Activated CD4-positive, alpha-beta T cell treated with anti-CD3 and anti-CD28 coated beads for 36 hours (primary cell): Measurements from ENCODE around the gene ALKBH6. TPM values are rescaled to one million over a fixed set of nuclear protein-coding genes. Genes with fewer than 3 reads are reported as not detected.

Experiments
- ATAC-seq: fragments of 200-7000 bp; cut with Tn5 transposase; one replicate; pipeline ENCODE4 v1.10.0; 2021; ENCODE audit warnings: mild to moderate bottlenecking, moderate library complexity
- CTCF ChIA-PET: fragments of 350-600 bp; sonication (Branson Sonifier 250); formaldehyde crosslinking; loops from one replicate; lab custom pipeline; 2021; ENCODE audit warnings: antibody characterized with exemption; lab: Charles Lee
- POLR2A ChIA-PET: fragments of 350-600 bp; sonication (Branson Sonifier 250); formaldehyde crosslinking; loops from one replicate; lab custom pipeline; 2021; ENCODE audit warnings: antibody characterized with exemption, inconsistent platforms; lab: Charles Lee
- DNase-seq: peaks from one replicate; pipeline ENCODE4 v3.0.0-alpha.2; 2020
- H3K27ac Mint-ChIP-seq: one replicate; pipeline ENCODE4 v1.8.0; 2021; ENCODE audit warnings: mixed read lengths
- H3K27me3 Mint-ChIP-seq: one replicate; pipeline ENCODE4 v1.8.0; 2021; ENCODE audit warnings: mixed read lengths
- H3K36me3 Mint-ChIP-seq: one replicate; pipeline ENCODE4 v1.8.0; 2021; ENCODE audit warnings: low read depth, mixed read lengths
- H3K4me1 Mint-ChIP-seq: one replicate; pipeline ENCODE4 v1.8.0; 2021; ENCODE audit warnings: mixed read lengths
- H3K4me3 Mint-ChIP-seq: one replicate; pipeline ENCODE4 v1.8.0; 2021; ENCODE audit warnings: mild to moderate bottlenecking, moderate library complexity, mixed read lengths
- H3K9me3 Mint-ChIP-seq: one replicate; pipeline ENCODE4 v1.8.0; 2021; ENCODE audit warnings: low read depth, mixed read lengths
- intact Hi-C, 2 experiments: fragments of 100-400 bp; cut with DNase I in 1 of 2; cut with micrococcal nuclease in 1 of 2; formaldehyde crosslinking; loops; one replicate each; pipeline versions ENCODE4 v1.14.2 to v1.15.1; 2022 to 2024; cut with DNase I, micrococcal nuclease
- total RNA-seq, 2 experiments: library from RNA; stranded (reverse); gene quantifications; one replicate each; pipeline ENCODE4 v1.2.3, GENCODE V29; 2021

ALKBH6 gene
- total RNA-seq, result 10 to 100 TPM; 40.6 to 42.2 TPM

GRCh38 chr19:36014012-36014924, at the start of gene ALKBH6:
Gene ALKBH6 (minus strand): TSS chr19:36014213. CDS start chr19:36013397, 816 bp downstream.
- H3K36me3 Mint-ChIP-seq, result peaks cover 5% of the 10 kb centered on the region
- intact Hi-C loops, result loop anchor here (1.0 to 5.0 kb wide), 15 partner anchors 15 to 370 kb away; partner anchors contain the start of genes SDHAF1 (in 2 of the 2), TBCB (in 2 of the 2), THAP8 (in 2 of the 2) and WDR62 (in 2 of the 2)
- ChIA-PET CTCF (interaction anchor here (0.6 to 1.5 kb wide), 7 partner anchors 18 to 274 kb away, joined by 3 to 5 read pairs (median 3); partner anchors contain the start of genes LIN37 and THAP8), POLR2A (interaction anchor here (0.6 to 1.0 kb wide), 3 partner anchors 101 to 266 kb away, joined by 3 to 5 read pairs (median 3); partner anchors contain the start of genes LIN37, POLR2I and TBCB)
- peak within 1 kb of the TSS; percentile 96 for H3K4me3 Mint-ChIP-seq
- peak; percentile 98 for ATAC-seq
- DNase-seq, result peak; percentile 100
- no peaks in the 10 kb centered on the region for H3K9me3 Mint-ChIP-seq
- H3K4me1 Mint-ChIP-seq, result peaks cover 32% of the 10 kb centered on the region
- H3K27ac Mint-ChIP-seq, result peak within 1 kb of the TSS; percentile 94
- no peaks in the 10 kb centered on the region for H3K27me3 Mint-ChIP-seq

GRCh38 chr19:36061367-36061766, 47.4 kb upstream of the ALKBH6 start:
- Mint-ChIP-seq H3K4me3 (no peak overlapping the region), H3K4me1 (peaks cover 1% of the 10 kb centered on the region), H3K27ac (no peak overlapping the region), H3K27me3 (no peaks in the 10 kb centered on the region), H3K36me3 (peaks cover 10% of the 10 kb centered on the region), H3K9me3 (no peaks in the 10 kb centered on the region)
- DNase-seq, result no peak
- no peak for ATAC-seq
- CTCF ChIA-PET, result interaction anchor here (0.7 to 0.9 kb wide), 2 partner anchors 14 to 53 kb away, joined by 3 to 4 read pairs; no protein-coding TSS in a partner anchor
- POLR2A ChIA-PET, result no interaction called here
- intact Hi-C loops, result loop anchor here in 1 of 2 experiments (5.0 kb wide), 1 partner anchor 111 kb away; no protein-coding TSS in a partner anchor

GRCh38 chr19:36060430-36060829, 46.4 kb upstream of the ALKBH6 start:
- peak; percentile 53 for ATAC-seq
- H3K4me1 Mint-ChIP-seq, result peaks cover 7% of the 10 kb centered on the region
- CTCF ChIA-PET, result interaction anchor here (0.8 to 0.9 kb wide), 2 partner anchors 15 to 54 kb away, joined by 3 to 4 read pairs; partner anchors contain the start of gene POLR2I
- H3K27me3 Mint-ChIP-seq, result no peaks in the 10 kb centered on the region
- peaks cover 10% of the 10 kb centered on the region for H3K36me3 Mint-ChIP-seq
- intact Hi-C loops, result loop anchor here in 1 of 2 experiments (5.0 kb wide), 1 partner anchor 112 kb away; no protein-coding TSS in a partner anchor
- no peak overlapping the region for H3K4me3 Mint-ChIP-seq
- DNase-seq, result peak; percentile 54
- no peaks in the 10 kb centered on the region for H3K9me3 Mint-ChIP-seq
- no peak overlapping the region for H3K27ac Mint-ChIP-seq
- POLR2A ChIA-PET, result no interaction called here

- intact Hi-C loops, result no loop called here
- POLR2A ChIA-PET, result interaction anchor here (0.6 kb wide), 1 partner anchor 24 kb away, joined by 3 read pairs; no protein-coding TSS in a partner anchor
These were observed 45.3 kb upstream of the ALKBH6 start for GRCh38 chr19:36059180-36059910.

GRCh38 chr19:36058481-36059179, 44.6 kb upstream of the ALKBH6 start:
- no peak for DNase-seq
- H3K9me3 Mint-ChIP-seq, result no peaks in the 10 kb centered on the region
- ChIA-PET CTCF (interaction anchor here (0.7 to 1.2 kb wide), 3 partner anchors 24 to 455 kb away, joined by 3 to 5 read pairs (median 3); no protein-coding TSS in a partner anchor), POLR2A (no interaction called here)
- no peak for ATAC-seq
- peaks cover 13% of the 10 kb centered on the region for H3K4me1 Mint-ChIP-seq
- H3K36me3 Mint-ChIP-seq, result peaks cover 10% of the 10 kb centered on the region
- no peak overlapping the region for H3K27ac Mint-ChIP-seq
- no peak overlapping the region for H3K4me3 Mint-ChIP-seq
- intact Hi-C loops, result no loop called here
- no peaks in the 10 kb centered on the region for H3K27me3 Mint-ChIP-seq

More at GRCh38 chr19:36059180-36059910, 45.3 kb upstream of the ALKBH6 start:
- H3K27me3 Mint-ChIP-seq, result no peaks in the 10 kb centered on the region
- peaks cover 10% of the 10 kb centered on the region for H3K4me1 Mint-ChIP-seq
- H3K27ac Mint-ChIP-seq, result no peak overlapping the region
- CTCF ChIA-PET, result interaction anchor here (0.6 to 1.2 kb wide), 5 partner anchors 23 to 365 kb away, joined by 3 to 5 read pairs (median 3); no protein-coding TSS in a partner anchor
- DNase-seq, result no peak
- peaks cover 10% of the 10 kb centered on the region for H3K36me3 Mint-ChIP-seq
- no peak for ATAC-seq
- no peaks in the 10 kb centered on the region for H3K9me3 Mint-ChIP-seq
- no peak overlapping the region for H3K4me3 Mint-ChIP-seq

GRCh38 chr19:36054733-36055686, 41.0 kb upstream of the ALKBH6 start, which contains the start of gene WDR62:
Gene WDR62 (plus strand): TSS chr19:36054897. CDS start chr19:36054972, 75 bp downstream.
- H3K9me3 Mint-ChIP-seq, result no peaks in the 10 kb centered on the region

GRCh38 chr19:36054119-36054732, 40.2 kb upstream of the ALKBH6 start, which contains the start of gene THAP8:
Gene THAP8 (minus strand): TSS chr19:36054285. CDS start chr19:36054217, 68 bp downstream.
- intact Hi-C loops, result loop anchor here (1.0 to 5.0 kb wide), 25 partner anchors 39 to 474 kb away; partner anchors contain the start of genes ALKBH6 (in 2 of the 2), SDHAF1 (in 2 of the 2), TBCB (in 2 of the 2) and ARHGAP33 (in 1 of the 2)
- H3K36me3 Mint-ChIP-seq, result no peaks in the 10 kb centered on the region
- CTCF ChIA-PET, result interaction anchor here (0.6 to 1.3 kb wide), 6 partner anchors 27 to 307 kb away, joined by 3 to 5 read pairs (median 3); partner anchors contain the start of genes ALKBH6 and TBCB
- H3K27me3 Mint-ChIP-seq, result no peaks in the 10 kb centered on the region
- peak within 1 kb of the TSS; percentile 92 for H3K4me3 Mint-ChIP-seq
- H3K9me3 Mint-ChIP-seq, result no peaks in the 10 kb centered on the region
- POLR2A ChIA-PET, result interaction anchor here (1.0 to 1.2 kb wide), 2 partner anchors 61 to 160 kb away, joined by 3 to 5 read pairs; partner anchors contain the start of genes POLR2I, TBCB, ZNF146 and ZNF565
- H3K27ac Mint-ChIP-seq, result peak within 1 kb of the TSS; percentile 97
- DNase-seq (peak; percentile 100), ATAC-seq (peak; percentile 91)
- peaks cover 14% of the 10 kb centered on the region for H3K4me1 Mint-ChIP-seq

More at GRCh38 chr19:36054733-36055686, 41.0 kb upstream of the ALKBH6 start, which contains the start of gene WDR62:
- ATAC-seq, result peak; percentile 81
- Mint-ChIP-seq H3K27me3 (no peaks in the 10 kb centered on the region), H3K4me1 (peaks cover 14% of the 10 kb centered on the region), H3K27ac (peak within 1 kb of the TSS; percentile 97), H3K4me3 (peak within 1 kb of the TSS; percentile 92), H3K36me3 (peaks cover 2% of the 10 kb centered on the region)
- DNase-seq, result peak; percentile 97
- POLR2A ChIA-PET, result interaction anchor here (1.2 kb wide), 1 partner anchor 60 kb away, joined by 5 read pairs; the partner anchor contains the start of genes POLR2I and TBCB
- CTCF ChIA-PET, result interaction anchor here (0.6 to 1.3 kb wide), 4 partner anchors 26 to 114 kb away, joined by 3 to 5 read pairs (median 4); partner anchors contain the start of gene ALKBH6
- intact Hi-C loops, result loop anchor here (1.0 to 5.0 kb wide), 25 partner anchors 38 to 473 kb away; partner anchors contain the start of genes ALKBH6 (in 2 of the 2), SDHAF1 (in 2 of the 2), TBCB (in 2 of the 2) and ARHGAP33 (in 1 of the 2)

GRCh38 chr19:36051637-36052036, 37.6 kb upstream of the ALKBH6 start:
- DNase-seq, result no peak
- Mint-ChIP-seq H3K4me1 (peaks cover 14% of the 10 kb centered on the region), H3K27ac (no peak overlapping the region), H3K36me3 (no peaks in the 10 kb centered on the region), H3K9me3 (no peaks in the 10 kb centered on the region), H3K27me3 (no peaks in the 10 kb centered on the region), H3K4me3 (no peak overlapping the region)
- intact Hi-C loops, result loop anchor here (5.0 kb wide), 2 partner anchors 54 to 326 kb away; partner anchors contain the start of genes SDHAF1 (in 1 of the 2) and ZFP14 (in 1 of the 2)
- ChIA-PET CTCF (no interaction called here), POLR2A (no interaction called here)
- ATAC-seq, result no peak
